ENCODE results near the gene ANP32A.

- TF ChIP-seq POLR2AphosphoS5 (IDR thresholded peaks at IDR 0.05; ENCODE audit: low read depth, low read length) (no peak; the same call in 1 of the 2 replicates), REST (IDR thresholded peaks at IDR 0.05; ENCODE audit: insufficient read depth in 1 of 2, low read depth in 2 of 2, low read length in 2 of 2) (no peak), SIN3A (IDR thresholded peaks at IDR 0.05; ENCODE audit: borderline replicate concordance, insufficient read depth, low read length) (0 out of 2 replicates have a peak, but pooled peaks have one; percentile 3), TAF1 (IDR thresholded peaks at IDR 0.05; ENCODE audit: borderline replicate concordance, insufficient read depth, low read length) (no peak), FOXP2 (optimal IDR thresholded peaks at IDR 0.05; ENCODE audit: borderline replicate concordance, extremely low read depth, extremely low read length, insufficient read depth) (no peak)
Observed at GRCh38 chr15:68818769-68819494, 1.8 kb downstream of the ANP32A start.
